Activated CD4-positive, alpha-beta T cell treated with anti-CD3 and anti-CD28 coated beads, Interleukin-2, amount 50 U/mL, for 16 hours (primary cell): Measurements from ENCODE around the gene FYN.
A peak's percentile ranks its signal among the peaks of the same experiment; 100 is the strongest.

Experiments
- DNase-seq: peaks from one replicate; pipeline ENCODE4 v3.0.0-alpha.2; 2020

The FYN gene

GRCh38 chr6:111805511-111806164 is 67.6 kb downstream of the FYN start:
- peak; percentile 88 for DNase-seq

GRCh38 chr6:111804627-111805235 is 68.5 kb downstream of the FYN start:
- peak; percentile 84 for DNase-seq

GRCh38 chr6:111803804-111804203 is 69.4 kb downstream of the FYN start:
- no peak for DNase-seq

GRCh38 chr6:111803371-111803770 is 69.9 kb downstream of the FYN start:
- DNase-seq: peak; percentile 48

- no peak for DNase-seq
Measured at GRCh38 chr6:111802720-111803330, 70.4 kb downstream of the FYN start.

GRCh38 chr6:111802015-111802414 is 71.2 kb downstream of the FYN start:
- no peak for DNase-seq

GRCh38 chr6:111800821-111801220 is 72.4 kb downstream of the FYN start:
- DNase-seq: no peak

- DNase-seq: no peak
Measured at GRCh38 chr6:111800259-111800765, 72.9 kb downstream of the FYN start.

GRCh38 chr6:111799576-111800258 is 73.5 kb downstream of the FYN start:
- DNase-seq: no peak

GRCh38 chr6:111798281-111798725 is 74.9 kb downstream of the FYN start:
- DNase-seq: no peak

GRCh38 chr6:111796310-111796918 is 76.8 kb downstream of the FYN start:
- no peak for DNase-seq

- no peak for DNase-seq
Measured at GRCh38 chr6:111795558-111795957, 77.7 kb downstream of the FYN start.

- DNase-seq: peak; percentile 75
Measured at GRCh38 chr6:111794727-111795452, 78.4 kb downstream of the FYN start.

GRCh38 chr6:111794300-111794699 is 79.0 kb downstream of the FYN start:
- no peak for DNase-seq

- DNase-seq: peak; percentile 80
Measured at GRCh38 chr6:111793711-111794111, 79.5 kb downstream of the FYN start.

- no peak for DNase-seq
Measured at GRCh38 chr6:111792914-111793700, 80.1 kb downstream of the FYN start.

GRCh38 chr6:111792241-111792640 is 81.0 kb downstream of the FYN start:
- no peak for DNase-seq

GRCh38 chr6:111791415-111791814 is 81.8 kb downstream of the FYN start:
- no peak for DNase-seq

GRCh38 chr6:111789598-111789997 is 83.7 kb downstream of the FYN start:
- no peak for DNase-seq

GRCh38 chr6:111788379-111789276 is 84.6 kb downstream of the FYN start:
- DNase-seq: no peak
